Activated T-helper 1 cell treated with anti-CD3 and anti-CD28 coated beads, Interleukin-12 subunit alpha, Interleukin-12 subunit beta, Interleukin-2, Interleukin-4 antibody, amounts not matched to agents 30 ng/mL and 10 ng/mL and 1 ng/mL, durations not matched to agents 14 hours and 24 hours and 36 hours (primary cell): Measurements from ENCODE around the gene GREM2. TPM values are rescaled to one million over a fixed set of nuclear protein-coding genes. Genes with fewer than 3 reads are reported as not detected.

ENCODE experiments used
- DNase-seq: peaks from one replicate; pipeline ENCODE4 v3.0.0; 2021; ENCODE audit warnings: low spot score
- H3K27ac Mint-ChIP-seq: one replicate; pipeline ENCODE4 v1.8.0; 2021; ENCODE audit warnings: mild to moderate bottlenecking, mixed read lengths
- H3K27me3 Mint-ChIP-seq: one replicate; pipeline ENCODE4 v1.8.0; 2022; ENCODE audit warnings: mild to moderate bottlenecking, moderate library complexity, mixed read lengths; ENCODE audit not compliant: insufficient read depth
- H3K36me3 Mint-ChIP-seq: one replicate; pipeline ENCODE4 v1.8.0; 2021; ENCODE audit warnings: low read depth, mixed read lengths
- H3K4me1 Mint-ChIP-seq: one replicate; pipeline ENCODE4 v1.8.0; 2021; ENCODE audit warnings: low read depth, mixed read lengths
- H3K4me3 Mint-ChIP-seq: one replicate; pipeline ENCODE4 v1.8.0; 2021; ENCODE audit warnings: mild to moderate bottlenecking, moderate library complexity, mixed read lengths
- H3K9me3 Mint-ChIP-seq: one replicate; pipeline ENCODE4 v1.8.0; 2021; ENCODE audit warnings: mixed read lengths
- intact Hi-C: fragments of 100-400 bp; cut with micrococcal nuclease; formaldehyde crosslinking; loops from one replicate; pipeline ENCODE4 v1.15.1; 2024
- total RNA-seq: library from RNA; stranded (reverse); gene quantifications from 2 replicates; pipeline ENCODE4 v1.2.3, GENCODE V29; 2022

Gene GREM2
- total RNA-seq, 1 donor from 2014 or later = 0.05 TPM

DNA sequence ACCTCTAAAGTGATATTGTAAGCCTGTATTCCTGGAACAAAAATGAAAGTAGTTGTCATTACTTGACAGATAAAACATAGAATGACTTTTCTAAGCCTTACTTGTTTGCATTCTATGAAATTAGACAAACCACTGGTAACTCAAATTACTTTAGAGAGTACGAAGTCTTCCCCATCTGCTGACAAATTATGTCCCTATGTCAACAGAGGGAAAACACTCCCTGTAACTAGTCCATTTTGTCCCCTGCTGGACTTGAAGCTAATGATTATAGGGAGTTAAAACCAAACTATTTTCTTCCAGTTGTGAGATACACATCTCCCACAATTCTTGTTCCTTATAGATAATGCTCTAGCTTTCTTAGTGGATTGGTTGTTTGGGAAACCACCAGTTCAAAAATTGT is 39.6 kb downstream of the GREM2 start:
- no peak for DNase-seq
- intact Hi-C loops = no loop called here
- H3K4me3 Mint-ChIP-seq = no peak overlapping the region
- H3K27ac Mint-ChIP-seq = no peak overlapping the region
- H3K27me3 Mint-ChIP-seq = peaks cover 2% of the 10 kb centered on the region
- peaks cover 15% of the 10 kb centered on the region for H3K4me1 Mint-ChIP-seq
- peaks cover 25% of the 10 kb centered on the region for H3K9me3 Mint-ChIP-seq
- H3K36me3 Mint-ChIP-seq = no peaks in the 10 kb centered on the region

GRCh38 chr1:240571782-240572181 is 40.2 kb downstream of the GREM2 start:
- Mint-ChIP-seq H3K4me1 (peaks cover 13% of the 10 kb centered on the region), H3K27ac (no peak overlapping the region), H3K4me3 (no peak overlapping the region), H3K36me3 (no peaks in the 10 kb centered on the region), H3K9me3 (peaks cover 21% of the 10 kb centered on the region), H3K27me3 (peaks cover 2% of the 10 kb centered on the region)
- intact Hi-C loops = no loop called here
- DNase-seq = no peak

GRCh38 chr1:240567066-240567465 is 44.9 kb downstream of the GREM2 start:
- no peaks in the 10 kb centered on the region for H3K36me3 Mint-ChIP-seq
- intact Hi-C loops = no loop called here
- H3K27ac Mint-ChIP-seq = no peak overlapping the region
- DNase-seq = no peak
- H3K4me3 Mint-ChIP-seq = no peak overlapping the region
- H3K27me3 Mint-ChIP-seq = peaks cover 5% of the 10 kb centered on the region
- no peaks in the 10 kb centered on the region for H3K4me1 Mint-ChIP-seq
- H3K9me3 Mint-ChIP-seq = peaks cover 5% of the 10 kb centered on the region

DNA sequence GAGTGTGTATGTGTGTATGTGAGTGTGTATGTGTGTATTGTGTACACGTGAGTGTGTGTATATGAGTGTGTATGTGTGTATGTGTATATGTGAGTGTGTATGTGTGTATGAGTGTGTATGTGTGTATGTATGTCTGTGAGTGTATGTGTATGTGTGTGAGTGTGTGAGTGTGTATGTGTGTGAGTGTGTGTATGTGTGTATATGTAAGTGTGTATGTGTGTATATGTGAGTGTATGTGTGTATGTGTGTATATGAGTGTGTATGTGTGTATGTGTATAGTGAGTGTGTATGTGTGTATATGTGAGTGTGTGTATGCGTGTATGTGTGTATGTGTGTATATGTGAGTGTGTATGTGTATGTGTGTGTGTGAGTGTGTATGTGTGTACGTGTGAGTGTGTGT is 49.2 kb downstream of the GREM2 start:
- no peak for DNase-seq
- Mint-ChIP-seq H3K4me3 (no peak overlapping the region), H3K27me3 (peaks cover 2% of the 10 kb centered on the region), H3K27ac (no peak overlapping the region), H3K4me1 (no peaks in the 10 kb centered on the region), H3K36me3 (no peaks in the 10 kb centered on the region), H3K9me3 (peaks cover 5% of the 10 kb centered on the region)
- intact Hi-C loops = no loop called here

GRCh38 chr1:240562111-240562590 is 49.8 kb downstream of the GREM2 start:
- no peak for DNase-seq
- H3K4me3 Mint-ChIP-seq = no peak overlapping the region

GRCh38 chr1:240559781-240560180 is 52.2 kb downstream of the GREM2 start:
- DNase-seq = no peak
- Mint-ChIP-seq H3K4me3 (no peak overlapping the region), H3K9me3 (peaks cover 5% of the 10 kb centered on the region), H3K27ac (no peak overlapping the region), H3K4me1 (no peaks in the 10 kb centered on the region), H3K27me3 (peaks cover 2% of the 10 kb centered on the region), H3K36me3 (no peaks in the 10 kb centered on the region)
- intact Hi-C loops = no loop called here

More at GRCh38 chr1:240562111-240562590, 49.8 kb downstream of the GREM2 start:
- intact Hi-C loops = no loop called here
- Mint-ChIP-seq H3K9me3 (peaks cover 5% of the 10 kb centered on the region), H3K27ac (no peak overlapping the region), H3K4me1 (no peaks in the 10 kb centered on the region), H3K36me3 (no peaks in the 10 kb centered on the region), H3K27me3 (peaks cover 2% of the 10 kb centered on the region)

- Mint-ChIP-seq H3K9me3 (peaks cover under 1% of the 10 kb centered on the region), H3K36me3 (no peaks in the 10 kb centered on the region), H3K27ac (no peak overlapping the region), H3K4me3 (no peak overlapping the region), H3K27me3 (peaks cover 2% of the 10 kb centered on the region), H3K4me1 (no peaks in the 10 kb centered on the region)
- DNase-seq = no peak
- intact Hi-C loops = no loop called here
These were observed 56.4 kb downstream of the GREM2 start for GRCh38 chr1:240555524-240555923.

DNA sequence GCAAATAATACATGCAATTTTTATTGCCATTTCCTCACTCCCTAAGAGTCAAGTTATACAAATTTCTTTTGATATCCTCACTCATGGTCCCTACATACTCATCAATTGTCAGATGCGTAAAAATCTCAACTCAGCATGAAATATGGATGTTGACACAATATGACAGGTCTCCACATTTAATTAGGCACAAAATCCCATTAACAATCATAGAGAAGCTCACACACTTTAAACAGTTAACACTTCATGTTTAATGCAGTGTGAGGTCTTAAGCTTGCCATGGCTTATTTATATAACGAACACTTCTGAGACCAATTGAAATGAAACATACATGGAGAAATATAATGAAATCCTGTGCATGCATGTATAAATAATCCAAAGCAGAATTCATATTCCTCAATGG is 58.6 kb downstream of the GREM2 start:
- DNase-seq = no peak
- H3K9me3 Mint-ChIP-seq = no peaks in the 10 kb centered on the region
- peaks cover 2% of the 10 kb centered on the region for H3K27me3 Mint-ChIP-seq
- intact Hi-C loops = no loop called here
- no peak overlapping the region for H3K4me3 Mint-ChIP-seq
- no peaks in the 10 kb centered on the region for H3K36me3 Mint-ChIP-seq
- H3K4me1 Mint-ChIP-seq = no peaks in the 10 kb centered on the region
- no peak overlapping the region for H3K27ac Mint-ChIP-seq

- Mint-ChIP-seq H3K4me3 (no peak overlapping the region), H3K36me3 (no peaks in the 10 kb centered on the region), H3K27me3 (no peaks in the 10 kb centered on the region), H3K4me1 (peaks cover 20% of the 10 kb centered on the region), H3K27ac (no peak overlapping the region), H3K9me3 (peaks cover 16% of the 10 kb centered on the region)
- intact Hi-C loops = no loop called here
- no peak for DNase-seq
These were observed 72.1 kb downstream of the GREM2 start for GRCh38 chr1:240539769-240540414.

DNA sequence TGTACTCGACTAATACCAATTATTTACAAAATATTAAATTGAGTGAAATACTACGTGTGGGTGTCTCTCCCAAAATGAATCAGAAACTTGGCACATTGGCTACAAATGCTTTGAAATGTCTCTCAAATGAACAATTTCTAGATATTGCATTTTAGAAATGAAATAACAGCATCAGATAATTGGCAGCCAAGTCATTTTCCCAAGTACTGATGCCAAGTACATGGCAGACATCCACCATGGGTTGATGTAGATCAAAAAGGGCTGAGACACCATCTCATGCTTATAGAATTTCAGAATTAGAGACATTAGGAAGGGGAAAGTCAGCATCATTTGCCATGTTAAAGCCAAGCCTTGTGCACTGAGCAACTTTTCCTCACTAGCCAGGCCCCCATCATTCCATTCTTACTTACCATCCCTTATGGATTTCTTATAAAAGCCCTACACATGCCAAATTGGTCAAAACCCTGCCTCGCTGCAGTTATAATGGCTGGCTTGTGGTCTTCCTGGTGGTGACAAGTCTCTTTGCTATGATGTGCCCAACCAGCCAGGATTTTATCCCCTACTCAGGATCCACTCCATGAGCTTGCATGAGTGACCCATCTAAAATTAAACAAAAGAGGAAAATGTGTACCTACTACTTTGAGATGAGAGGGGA is 73.1 kb downstream of the GREM2 start:
- intact Hi-C loops = no loop called here
- H3K9me3 Mint-ChIP-seq = peaks cover 16% of the 10 kb centered on the region
- H3K36me3 Mint-ChIP-seq = no peaks in the 10 kb centered on the region
- H3K4me3 Mint-ChIP-seq = no peak overlapping the region
- no peaks in the 10 kb centered on the region for H3K27me3 Mint-ChIP-seq
- peaks cover 20% of the 10 kb centered on the region for H3K4me1 Mint-ChIP-seq
- DNase-seq = no peak
- H3K27ac Mint-ChIP-seq = no peak overlapping the region

GRCh38 chr1:240533154-240533780 is 78.7 kb downstream of the GREM2 start:
- Mint-ChIP-seq H3K4me3 (no peak overlapping the region), H3K4me1 (no peaks in the 10 kb centered on the region), H3K27ac (no peak overlapping the region), H3K27me3 (no peaks in the 10 kb centered on the region), H3K36me3 (no peaks in the 10 kb centered on the region), H3K9me3 (peaks cover 8% of the 10 kb centered on the region)
- intact Hi-C loops = no loop called here
- no peak for DNase-seq

DNA sequence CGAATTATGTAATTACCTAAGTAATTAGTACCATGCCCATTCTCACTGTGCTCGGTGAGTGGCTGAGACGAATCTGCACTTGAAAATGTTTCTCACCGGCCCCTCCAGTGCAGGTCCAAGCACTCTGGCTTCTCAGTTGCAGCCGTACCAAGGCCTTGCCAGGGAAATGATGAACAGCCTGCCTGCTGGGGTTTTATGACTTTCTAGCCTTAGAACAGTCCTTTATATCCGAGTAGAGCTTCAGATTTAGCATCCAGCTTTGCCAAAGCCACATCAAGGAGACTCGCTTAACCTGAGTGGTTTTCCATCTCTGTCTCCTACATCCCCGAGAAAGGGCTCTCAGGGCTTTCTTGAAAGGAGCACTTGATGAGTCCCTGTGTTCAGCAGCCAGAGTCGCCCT is 83.4 kb downstream of the GREM2 start:
- no peaks in the 10 kb centered on the region for H3K36me3 Mint-ChIP-seq
- no peak for DNase-seq
- intact Hi-C loops = no loop called here
- no peak overlapping the region for H3K27ac Mint-ChIP-seq
- no peaks in the 10 kb centered on the region for H3K9me3 Mint-ChIP-seq
- H3K27me3 Mint-ChIP-seq = no peaks in the 10 kb centered on the region
- no peaks in the 10 kb centered on the region for H3K4me1 Mint-ChIP-seq
- no peak overlapping the region for H3K4me3 Mint-ChIP-seq

DNA sequence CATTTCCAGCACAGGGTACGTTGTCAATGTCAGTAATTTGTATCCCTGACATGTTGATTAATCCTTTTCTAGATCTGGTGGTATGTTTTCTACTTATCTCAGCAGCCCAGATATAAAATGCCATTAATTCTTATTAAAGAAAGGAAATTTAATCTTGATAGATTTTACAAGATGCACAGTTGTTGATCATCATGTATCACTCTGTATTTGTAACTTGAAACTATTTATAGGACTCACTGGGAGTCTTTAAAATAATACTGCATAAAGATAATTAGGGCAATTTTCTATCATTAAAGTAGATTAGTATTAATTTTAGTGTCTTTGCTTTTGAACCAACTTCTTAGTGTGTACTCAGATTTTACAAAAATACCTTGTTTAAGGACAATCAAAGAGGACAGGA is 84.9 kb downstream of the GREM2 start:
- Mint-ChIP-seq H3K36me3 (no peaks in the 10 kb centered on the region), H3K4me1 (no peaks in the 10 kb centered on the region), H3K27ac (no peak overlapping the region), H3K9me3 (no peaks in the 10 kb centered on the region), H3K27me3 (no peaks in the 10 kb centered on the region), H3K4me3 (no peak overlapping the region)
- intact Hi-C loops = no loop called here
- DNase-seq = no peak
